Trophoblast cell (in vitro differentiated cells and primary cell): ENCODE data around the gene PNMA6E.

Source experiments
- DNase-seq, 2 donors: peaks; one replicate each; pipeline ENCODE4 v3.0.0-alpha.2; 2016
- H2AFZ ChIP-seq: 2 replicates; pipeline ENCODE4 v1.6.1; 2013; ENCODE audit warnings: low read length, moderate library complexity, mild to moderate bottlenecking; ENCODE audit not compliant: insufficient read depth, poor library complexity
- H2AK5ac ChIP-seq: 2 replicates; pipeline ENCODE4 v1.6.1; 2013; ENCODE audit warnings: mild to moderate bottlenecking, low read length
- H2BK120ac ChIP-seq: 2 replicates; pipeline ENCODE4 v1.6.1; 2013; ENCODE audit warnings: low read length, mild to moderate bottlenecking, moderate library complexity; ENCODE audit not compliant: insufficient read depth, poor library complexity
- H2BK12ac ChIP-seq: 2 replicates; pipeline ENCODE4 v1.6.1; 2013; ENCODE audit warnings: mild to moderate bottlenecking, low read length, moderate library complexity
- H2BK5ac ChIP-seq: 2 replicates; pipeline ENCODE4 v1.6.1; 2013; ENCODE audit warnings: low read length, low read depth, moderate library complexity, mild to moderate bottlenecking; ENCODE audit not compliant: poor library complexity
- H3K14ac ChIP-seq: 2 replicates; pipeline ENCODE4 v1.6.1; 2013; ENCODE audit warnings: mild to moderate bottlenecking, low read length
- H3K18ac ChIP-seq: 2 replicates; pipeline ENCODE4 v1.6.1; 2013; ENCODE audit warnings: mild to moderate bottlenecking, low read length
- H3K23ac ChIP-seq: 2 replicates; pipeline ENCODE4 v1.6.1; 2013; ENCODE audit warnings: low read length
- H3K27ac ChIP-seq: 2 replicates; pipeline ENCODE4 v1.5.1; 2013; ENCODE audit warnings: low read depth, mild to moderate bottlenecking, inconsistent platforms, low read length, moderate library complexity
- H3K27me3 ChIP-seq: 2 replicates; pipeline ENCODE4 v1.6.1; 2013; ENCODE audit warnings: inconsistent platforms, mild to moderate bottlenecking, low read length, moderate library complexity; ENCODE audit not compliant: insufficient read depth
- H3K36me3 ChIP-seq, 2 experiments: 1 replicate in 1 of 2; 2 replicates in 1 of 2; pipeline ENCODE4 v1.6.1; 2013; ENCODE audit warnings: low read length in 2 of 2, mild to moderate bottlenecking in 2 of 2, moderate library complexity in 1 of 2; ENCODE audit not compliant: insufficient read depth in 2 of 2, control insufficient read depth in 1 of 2
- H3K4ac ChIP-seq: 2 replicates; pipeline ENCODE4 v1.6.1; 2013; ENCODE audit warnings: low read depth, mild to moderate bottlenecking, low read length, moderate library complexity
- H3K4me1 ChIP-seq, 2 experiments: 1 replicate in 1 of 2; 2 replicates in 1 of 2; pipeline ENCODE4 v1.6.1; 2013; ENCODE audit warnings: low read length in 2 of 2, mild to moderate bottlenecking in 2 of 2, moderate library complexity in 1 of 2; ENCODE audit not compliant: insufficient read depth in 2 of 2, control insufficient read depth in 1 of 2
- H3K4me2 ChIP-seq: 2 replicates; pipeline ENCODE4 v1.6.1; 2013; ENCODE audit warnings: inconsistent platforms, mild to moderate bottlenecking, low read length, moderate library complexity
- H3K4me3 ChIP-seq: 2 replicates; pipeline ENCODE4 v1.5.1; 2013; ENCODE audit warnings: mild to moderate bottlenecking, low read depth, low read length, inconsistent platforms
- H3K79me1 ChIP-seq: one replicate; pipeline ENCODE4 v1.6.1; 2013; ENCODE audit warnings: low read length
- H3K79me2 ChIP-seq: 2 replicates; pipeline ENCODE4 v1.6.1; 2013; ENCODE audit warnings: low read length, mild to moderate bottlenecking; ENCODE audit not compliant: control insufficient read depth, insufficient read depth, poor library complexity
- H3K9ac ChIP-seq: 2 replicates; pipeline ENCODE4 v1.6.1; 2013; ENCODE audit warnings: mild to moderate bottlenecking, low read length
- H3K9me3 ChIP-seq: 2 replicates; pipeline ENCODE4 v1.6.1; 2013; ENCODE audit warnings: low read depth, mild to moderate bottlenecking, control low read depth, inconsistent platforms, low read length; ENCODE audit not compliant: insufficient read depth
- H4K12ac ChIP-seq: 2 replicates; pipeline ENCODE4 v1.6.1; 2013; ENCODE audit warnings: low read depth, mild to moderate bottlenecking, low read length, moderate library complexity
- H4K8ac ChIP-seq: 2 replicates; pipeline ENCODE4 v1.6.1; 2013; ENCODE audit warnings: low read depth, mild to moderate bottlenecking, low read length, moderate library complexity
- H4K91ac ChIP-seq: one replicate; pipeline ENCODE4 v1.6.1; 2013; ENCODE audit warnings: low read depth, mild to moderate bottlenecking, low read length, moderate library complexity
- WGBS: extraction: QIAGEN DNeasy Blood & Tissue Kit; methylation state at CpG from one replicate; pipeline ENCODE4 v1.1.7; 2013; ENCODE audit warnings: missing lambda C conversion rate; ENCODE audit not compliant: insufficient read length, insufficient coverage; ENCODE audit errors: extremely low coverage; 5-methylcytosine and 5-hydroxymethylcytosine counted together

Gene PNMA6E

GRCh38 chrX:153380691-153381090 lies 20.5 kb downstream of the PNMA6E start:
- H2AFZ ChIP-seq, result no peak overlapping the region
- no peaks in the 10 kb centered on the region for H3K4me1 ChIP-seq
- H3K23ac ChIP-seq, result no peak overlapping the region
- H4K12ac ChIP-seq, result no peak overlapping the region
- no peaks in the 10 kb centered on the region for H3K27me3 ChIP-seq
- peaks cover 11% of the 10 kb centered on the region for H3K9me3 ChIP-seq
- peak in 1 of 2 donors; percentile 2 for DNase-seq
- no peaks in the 10 kb centered on the region for H3K36me3 ChIP-seq
- no peaks in the 10 kb centered on the region for H3K79me2 ChIP-seq
- H3K9ac ChIP-seq, result no peak overlapping the region
- H3K4me2 ChIP-seq, result no peak overlapping the region
- H2AK5ac ChIP-seq, result no peak overlapping the region
- H3K4ac ChIP-seq, result no peak overlapping the region
- no peak overlapping the region for H2BK12ac ChIP-seq
- no peak overlapping the region for H3K27ac ChIP-seq
- H2BK5ac ChIP-seq, result no peak overlapping the region
- H4K8ac ChIP-seq, result no peak overlapping the region
- no peak overlapping the region for H3K14ac ChIP-seq
- no peak overlapping the region for H4K91ac ChIP-seq
- no peak overlapping the region for H3K18ac ChIP-seq
- H3K79me1 ChIP-seq, result no peaks in the 10 kb centered on the region
- no peak overlapping the region for H2BK120ac ChIP-seq
- no CpG with 5 or more reads among the region's 9 CpGs for WGBS
- no peak overlapping the region for H3K4me3 ChIP-seq

GRCh38 chrX:153379971-153380581 lies 21.1 kb downstream of the PNMA6E start:
- Histone ChIP-seq H3K9ac (no peak overlapping the region), H3K23ac (no peak overlapping the region), H2AFZ (no peak overlapping the region), H2BK120ac (no peak overlapping the region), H3K18ac (no peak overlapping the region), H3K14ac (no peak overlapping the region), H3K27me3 (no peaks in the 10 kb centered on the region), H3K4me2 (no peak overlapping the region), H2BK5ac (no peak overlapping the region), H2AK5ac (no peak overlapping the region), H3K36me3 (no peaks in the 10 kb centered on the region), H3K79me1 (no peaks in the 10 kb centered on the region), H4K12ac (no peak overlapping the region), H3K9me3 (peaks cover 11% of the 10 kb centered on the region), H3K4me1 (no peaks in the 10 kb centered on the region), H3K4me3 (no peak overlapping the region), H3K4ac (no peak overlapping the region), H3K79me2 (no peaks in the 10 kb centered on the region), H4K91ac (no peak overlapping the region), H3K27ac (no peak overlapping the region), H4K8ac (no peak overlapping the region), H2BK12ac (no peak overlapping the region)
- WGBS, result no CpG with 5 or more reads among the region's 13 CpGs
- DNase-seq, result no peak

- H3K4me2 ChIP-seq, result no peak overlapping the region
- no peaks in the 10 kb centered on the region for H3K27me3 ChIP-seq
- H3K79me2 ChIP-seq, result no peaks in the 10 kb centered on the region
- peaks cover 11% of the 10 kb centered on the region for H3K9me3 ChIP-seq
- no peaks in the 10 kb centered on the region for H3K4me1 ChIP-seq
- H4K12ac ChIP-seq, result no peak overlapping the region
- no peak overlapping the region for H3K9ac ChIP-seq
- no peak for DNase-seq
- H3K79me1 ChIP-seq, result no peaks in the 10 kb centered on the region
- no peak overlapping the region for H3K18ac ChIP-seq
- H2AFZ ChIP-seq, result no peak overlapping the region
- WGBS, result no CpG with 5 or more reads among the region's 9 CpGs
- no peak overlapping the region for H3K4me3 ChIP-seq
- no peak overlapping the region for H2BK5ac ChIP-seq
- H2BK120ac ChIP-seq, result no peak overlapping the region
- no peak overlapping the region for H3K14ac ChIP-seq
- no peaks in the 10 kb centered on the region for H3K36me3 ChIP-seq
- no peak overlapping the region for H3K27ac ChIP-seq
- no peak overlapping the region for H2BK12ac ChIP-seq
- H3K23ac ChIP-seq, result no peak overlapping the region
- no peak overlapping the region for H4K91ac ChIP-seq
- no peak overlapping the region for H3K4ac ChIP-seq
- no peak overlapping the region for H4K8ac ChIP-seq
- H2AK5ac ChIP-seq, result no peak overlapping the region
These were observed 21.6 kb downstream of the PNMA6E start for GRCh38 chrX:153379508-153379907.

GRCh38 chrX:153378607-153379006 lies 22.5 kb downstream of the PNMA6E start:
- no CpG with 5 or more reads among the region's 4 CpGs for WGBS
- no peak overlapping the region for H3K14ac ChIP-seq
- no peak overlapping the region for H3K9ac ChIP-seq
- no peak overlapping the region for H3K18ac ChIP-seq
- H2AFZ ChIP-seq, result no peak overlapping the region
- no peaks in the 10 kb centered on the region for H3K27me3 ChIP-seq
- no peak overlapping the region for H2AK5ac ChIP-seq
- H4K12ac ChIP-seq, result no peak overlapping the region
- H3K9me3 ChIP-seq, result peaks cover 11% of the 10 kb centered on the region
- no peaks in the 10 kb centered on the region for H3K36me3 ChIP-seq
- H4K91ac ChIP-seq, result no peak overlapping the region
- DNase-seq, result no peak
- H2BK120ac ChIP-seq, result no peak overlapping the region
- H2BK12ac ChIP-seq, result no peak overlapping the region
- no peak overlapping the region for H3K23ac ChIP-seq
- no peaks in the 10 kb centered on the region for H3K4me1 ChIP-seq
- no peak overlapping the region for H3K27ac ChIP-seq
- no peak overlapping the region for H3K4ac ChIP-seq
- H2BK5ac ChIP-seq, result no peak overlapping the region
- no peaks in the 10 kb centered on the region for H3K79me2 ChIP-seq
- H4K8ac ChIP-seq, result no peak overlapping the region
- no peaks in the 10 kb centered on the region for H3K79me1 ChIP-seq
- H3K4me2 ChIP-seq, result no peak overlapping the region
- no peak overlapping the region for H3K4me3 ChIP-seq
